Ammon's horn (tissue), 1 donor: ENCODE measurements around the gene LRRK1.

ENCODE experiments used
- DNase-seq: peaks from one replicate; pipeline ENCODE4 v3.0.0-alpha.2; 2016; ENCODE audit warnings: low spot score

Gene LRRK1

GRCh38 chr15:101023501-101024072 is 104.4 kb downstream of the LRRK1 start:
- DNase-seq: peak; percentile 35

DNA sequence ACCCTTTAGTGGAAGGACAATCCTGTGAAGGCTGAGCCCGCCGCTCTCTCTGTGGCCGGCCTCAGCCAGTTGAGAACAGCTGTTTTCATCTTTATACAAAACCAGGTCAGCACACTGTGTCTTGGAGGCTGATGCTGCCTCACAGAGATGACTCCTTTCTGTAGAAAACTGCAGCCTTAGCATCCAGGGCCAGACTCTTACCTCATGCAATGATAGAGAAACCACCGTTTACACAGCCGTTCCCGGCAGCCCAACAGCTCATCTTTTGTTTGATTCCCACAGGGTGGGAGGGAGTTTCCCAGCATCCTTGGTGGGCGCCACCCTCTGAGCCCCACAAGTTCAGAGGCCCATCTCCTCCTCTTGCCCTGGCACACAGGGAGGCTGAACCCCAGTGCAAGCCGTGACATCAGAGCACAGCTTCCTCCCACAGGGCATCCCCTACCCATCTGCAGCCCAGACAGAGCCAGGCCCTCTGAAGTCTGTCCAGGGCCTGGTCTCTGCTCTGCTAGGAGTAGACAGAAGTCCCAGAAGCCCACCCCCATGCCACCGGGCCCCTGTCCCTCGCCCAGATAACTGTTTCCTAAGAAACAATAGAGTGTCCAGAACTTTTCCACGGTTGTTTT is 105.0 kb downstream of the LRRK1 start:
- DNase-seq: no peak

DNA sequence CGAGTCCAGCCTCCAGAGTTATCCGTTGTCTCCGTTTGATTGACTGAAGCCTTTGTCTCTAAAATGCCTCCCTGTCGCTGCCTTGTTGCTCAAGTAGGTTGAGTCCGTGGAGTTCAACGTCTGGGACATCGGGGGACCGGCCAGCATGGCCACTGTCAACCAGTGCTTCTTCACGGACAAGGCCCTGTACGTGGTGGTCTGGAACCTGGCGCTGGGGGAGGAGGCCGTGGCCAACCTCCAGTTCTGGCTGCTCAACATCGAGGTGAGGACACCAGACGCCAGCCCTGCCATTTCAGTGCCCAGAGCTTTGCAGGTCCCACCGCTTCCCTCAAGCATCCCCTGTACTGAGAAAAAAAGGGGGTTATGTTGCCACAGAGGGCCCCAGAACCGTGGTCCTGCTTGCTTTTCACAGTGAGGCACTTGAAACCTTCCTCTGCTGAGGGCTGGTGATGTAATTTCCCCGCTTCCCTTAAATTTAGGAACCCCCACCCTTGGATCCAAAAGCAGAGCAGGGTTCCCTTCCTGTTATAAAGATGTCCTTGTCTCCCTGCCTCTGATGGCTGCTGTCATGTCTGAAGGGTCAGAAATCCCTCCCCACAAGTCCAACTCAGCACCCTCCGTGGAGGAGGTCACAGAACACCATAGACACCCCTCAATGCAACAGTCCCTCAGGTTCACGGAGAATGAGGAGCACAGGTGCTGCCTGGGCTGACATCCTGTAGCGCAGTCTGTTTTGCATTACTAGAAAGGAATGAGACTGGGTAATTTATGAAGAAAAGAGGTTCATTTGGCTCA is 105.7 kb downstream of the LRRK1 start:
- no peak for DNase-seq

GRCh38 chr15:101025501-101025885 is 106.3 kb downstream of the LRRK1 start:
- DNase-seq: no peak

GRCh38 chr15:101025896-101026631 is 106.9 kb downstream of the LRRK1 start:
- no peak for DNase-seq

GRCh38 chr15:101026656-101027272 is 107.6 kb downstream of the LRRK1 start:
- DNase-seq: no peak

- no peak for DNase-seq
Observed at GRCh38 chr15:101027273-101027901, 108.2 kb downstream of the LRRK1 start.

DNA sequence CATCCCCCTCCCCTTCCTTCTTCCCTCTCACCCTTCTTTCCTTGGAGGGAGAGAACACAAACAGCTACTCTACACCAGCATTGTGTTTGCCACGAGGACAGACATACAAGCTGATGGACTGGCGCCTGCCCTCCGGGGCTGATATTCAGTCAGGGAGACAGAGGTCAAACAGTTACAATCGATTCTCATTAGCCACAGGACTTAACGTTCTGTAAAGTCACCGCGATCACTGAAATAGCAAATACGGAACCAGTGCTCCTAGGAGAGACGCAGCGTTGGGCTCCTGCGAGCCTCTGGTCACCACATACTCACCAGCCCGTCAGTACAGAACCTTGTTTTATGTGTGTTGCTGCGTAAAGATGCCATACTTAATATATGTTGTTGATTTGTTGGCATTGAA is 108.8 kb downstream of the LRRK1 start:
- no peak for DNase-seq

- DNase-seq: no peak
Observed at GRCh38 chr15:101028321-101028720, 109.2 kb downstream of the LRRK1 start.

DNA sequence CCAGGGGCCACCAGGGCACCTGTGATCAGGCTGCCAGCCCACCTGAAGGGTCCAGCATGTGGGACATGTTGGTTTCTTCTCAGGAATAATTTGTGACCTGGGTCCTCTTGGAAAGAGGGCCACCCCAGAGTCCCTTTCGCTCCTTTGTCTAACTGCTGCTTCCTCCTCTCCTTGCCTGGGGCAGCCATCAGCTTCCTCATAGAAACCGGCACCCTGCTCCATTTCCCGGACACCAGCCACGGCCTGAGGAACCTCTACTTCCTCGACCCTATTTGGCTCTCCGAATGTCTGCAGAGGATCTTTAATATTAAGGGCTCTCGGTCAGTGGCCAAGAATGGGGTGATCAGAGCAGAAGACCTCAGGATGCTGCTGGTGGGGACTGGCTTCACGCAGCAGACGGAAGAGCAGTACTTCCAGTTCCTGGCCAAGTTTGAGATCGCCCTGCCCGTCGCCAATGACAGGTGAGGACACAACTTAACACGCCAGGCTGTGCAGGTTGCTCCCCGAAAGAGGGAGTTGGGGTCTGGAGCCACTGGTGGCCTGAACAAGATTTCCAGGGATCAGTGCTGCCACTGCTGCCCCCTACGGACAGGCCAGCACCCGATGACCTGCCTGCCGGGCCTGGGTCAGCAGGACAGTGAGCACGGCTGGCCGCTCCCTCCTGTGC is 109.7 kb downstream of the LRRK1 start:
- no peak for DNase-seq

DNA sequence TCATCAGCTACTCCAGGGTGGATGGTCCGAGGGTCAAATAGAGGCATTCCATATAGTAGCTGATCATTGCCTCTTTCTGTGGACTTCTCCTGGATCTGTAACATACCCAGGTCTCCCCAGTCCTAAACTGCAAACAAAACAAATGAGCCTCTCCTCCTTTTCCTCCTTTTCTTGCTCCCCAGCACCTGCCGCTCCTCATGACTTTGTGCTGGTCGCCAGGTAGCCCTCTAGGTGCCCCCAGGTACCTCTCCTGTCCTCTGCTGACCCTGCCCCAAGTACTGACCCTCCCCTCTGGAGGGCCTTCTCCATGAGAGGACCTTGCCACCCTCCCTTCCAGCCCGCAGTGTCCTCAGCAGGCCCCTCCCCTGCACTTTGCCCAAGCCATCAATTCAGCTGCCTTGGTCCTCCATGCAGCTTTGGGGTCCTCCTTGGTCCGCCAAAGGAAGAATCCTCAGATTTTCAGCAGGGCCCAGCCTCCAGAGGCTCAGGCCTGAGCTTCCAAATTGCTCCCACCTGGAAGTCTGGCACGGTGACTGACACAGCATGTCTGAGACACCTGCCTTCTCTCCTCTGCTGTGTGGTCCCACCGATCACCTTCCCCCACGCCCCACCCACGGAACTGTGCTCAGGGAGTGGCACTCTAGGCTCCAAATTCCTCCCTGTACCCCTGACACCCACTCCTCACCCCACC is 111.0 kb downstream of the LRRK1 start:
- no peak for DNase-seq

DNA sequence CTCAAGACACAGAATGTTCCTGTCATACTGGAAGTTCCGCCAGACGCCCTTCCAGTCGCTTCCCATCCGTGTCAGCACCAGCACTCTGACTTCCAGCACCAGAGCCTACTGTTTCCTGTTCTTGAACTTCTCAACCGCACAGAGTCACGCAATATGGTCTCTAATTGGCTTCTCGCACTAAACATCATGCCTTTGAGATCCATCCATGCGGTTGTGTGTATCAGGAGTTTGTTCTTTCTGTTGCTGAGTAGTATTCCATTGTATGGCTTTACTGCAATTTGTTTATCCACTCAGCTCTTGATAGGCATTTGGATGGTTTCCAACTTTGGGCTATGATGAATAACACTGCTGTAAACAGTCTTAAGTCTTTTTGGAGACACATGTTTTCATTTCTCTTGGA is 112.1 kb downstream of the LRRK1 start:
- DNase-seq: no peak

- no peak for DNase-seq
Observed at GRCh38 chr15:101033801-101034200, 114.6 kb downstream of the LRRK1 start.

- no peak for DNase-seq
Observed at GRCh38 chr15:101035611-101036010, 116.5 kb downstream of the LRRK1 start.

GRCh38 chr15:101036189-101036588 is 117.0 kb downstream of the LRRK1 start:
- no peak for DNase-seq

DNA sequence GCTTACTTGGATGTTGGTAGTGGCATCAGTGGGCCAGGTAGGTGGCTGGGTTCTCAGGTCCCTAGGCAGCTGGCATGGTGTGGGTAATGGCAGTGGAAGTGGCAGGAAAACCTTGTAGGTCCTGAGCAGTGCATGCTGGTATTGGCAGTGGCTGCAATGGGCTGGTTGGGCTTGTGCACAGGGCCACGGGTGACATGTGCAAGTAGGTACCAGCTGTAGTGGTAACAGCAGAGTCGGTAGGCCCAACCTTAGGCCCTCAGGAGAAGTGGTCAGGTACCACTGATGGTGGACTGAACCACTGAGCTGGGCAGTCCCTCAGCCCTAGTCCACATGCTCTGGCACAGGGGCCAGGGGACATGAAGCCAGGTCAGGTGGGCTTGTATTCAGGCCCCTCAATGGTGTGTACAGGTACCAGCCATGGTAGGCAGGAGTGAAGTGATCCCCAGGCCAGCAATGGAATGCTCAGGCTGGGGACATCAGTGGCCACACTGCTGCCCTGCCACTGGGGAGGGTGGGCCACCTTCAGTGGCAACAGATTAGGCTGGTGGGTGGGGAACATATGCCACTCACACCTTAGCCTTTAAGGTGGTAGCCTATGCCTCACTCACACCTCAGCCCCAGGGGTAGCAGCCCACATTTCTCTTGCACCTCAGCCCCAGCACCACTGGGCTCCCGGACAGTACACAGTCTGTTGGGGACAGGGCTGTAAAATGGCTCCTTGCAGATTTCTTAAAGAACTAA is 118.1 kb downstream of the LRRK1 start:
- DNase-seq: no peak

DNA sequence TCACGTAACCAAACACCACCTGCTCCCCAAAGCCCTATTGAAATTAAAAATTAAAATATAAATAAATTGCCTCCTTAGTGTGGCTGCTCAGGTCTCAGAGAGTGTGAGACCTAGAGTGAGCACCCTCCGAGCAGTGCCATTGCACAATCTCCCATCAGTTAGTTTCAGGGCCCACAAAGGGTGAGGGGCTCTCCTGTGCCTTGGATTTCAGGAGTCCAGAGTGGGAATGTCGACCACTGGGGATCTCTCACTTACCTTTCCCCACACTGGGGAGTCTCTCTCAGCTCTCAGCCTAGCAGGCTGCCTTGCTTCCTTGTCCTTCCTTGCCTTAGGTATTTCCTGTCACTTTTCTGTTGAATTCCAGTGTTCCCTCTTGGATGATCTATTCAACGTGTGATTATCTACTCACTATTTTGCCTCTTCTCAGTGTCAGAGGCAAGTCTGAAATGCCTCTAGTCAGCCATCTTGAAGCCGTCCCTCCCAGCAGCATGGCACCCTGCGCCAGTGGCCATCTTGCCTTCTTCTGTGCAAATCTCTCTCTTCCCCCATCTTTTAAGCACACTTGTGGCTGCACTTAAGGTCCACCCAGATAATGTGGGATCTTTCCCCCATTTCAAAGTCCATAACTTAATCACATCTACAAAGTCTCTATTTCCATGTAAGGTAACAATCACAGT is 119.3 kb downstream of the LRRK1 start:
- DNase-seq: no peak

DNA sequence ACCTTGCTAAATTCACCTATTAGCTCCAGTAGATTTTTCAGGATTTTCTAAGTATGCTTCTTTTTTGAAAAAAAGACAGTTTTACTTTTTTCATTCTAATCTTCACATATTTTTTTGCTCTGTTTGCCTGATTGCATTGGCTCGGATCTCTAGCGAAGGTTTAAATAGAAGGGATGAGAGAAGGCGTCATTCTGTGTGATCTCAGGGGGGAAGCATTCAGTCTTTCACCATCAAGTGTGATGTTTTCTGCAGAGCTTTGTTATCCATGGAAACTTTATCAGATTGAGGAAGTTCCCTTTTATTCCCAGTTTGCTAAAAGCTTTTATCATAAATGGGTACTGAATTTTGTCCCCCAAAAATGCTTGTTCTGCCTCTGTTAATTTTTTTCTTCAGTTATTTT is 120.3 kb downstream of the LRRK1 start:
- DNase-seq: no peak

DNA sequence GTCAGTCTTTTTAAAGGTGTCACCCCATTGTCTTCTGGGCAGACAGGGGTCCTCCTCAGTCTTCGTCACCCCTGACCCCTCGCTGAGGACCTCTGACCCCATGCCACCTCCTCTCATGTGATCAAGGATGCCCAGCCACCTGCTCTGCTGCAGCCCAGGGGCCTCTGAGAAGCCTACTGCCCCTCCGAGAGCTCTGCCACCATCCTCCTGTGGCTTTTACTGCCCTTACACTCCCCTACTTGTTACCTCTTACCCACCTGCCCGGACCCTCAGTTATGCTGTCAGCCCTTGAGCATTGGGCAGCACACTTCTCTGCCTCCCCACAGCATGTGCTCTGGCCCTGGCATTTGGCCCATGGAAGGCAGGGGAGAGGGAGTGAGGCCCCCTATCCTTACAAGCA is 123.2 kb downstream of the LRRK1 start:
- DNase-seq: no peak
